Esophagus muscularis mucosa (tissue), 4 donors: ENCODE data around the gene RBM15. TPM values are rescaled to one million over a fixed set of nuclear protein-coding genes. Genes with fewer than 3 reads are reported as not detected.

Source experiments
- DNase-seq: peaks from one replicate; pipeline ENCODE4 v3.0.0-alpha.2; 2017; ENCODE audit errors: extremely low spot score
- H3K27ac ChIP-seq, 4 donors: fragments of 200-600 bp; sonication (generic); replicated peaks in 1 of 4; 1 replicate in 3 of 4; 2 replicates in 1 of 4; pipeline ENCODE4 v1.5.1; 2016 to 2019; ENCODE audit warnings: mild to moderate bottlenecking in 1 of 4
- H3K27me3 ChIP-seq, 4 donors: fragments of 200-600 bp; sonication (generic); one replicate each; pipeline versions ENCODE4 v1.5.1 to v1.6.0; 2016 to 2019
- H3K36me3 ChIP-seq, 4 donors: fragments of 200-600 bp; sonication (generic); one replicate each; pipeline ENCODE4 v1.5.1; 2016 to 2019
- H3K4me1 ChIP-seq, 4 donors: fragments of 200-600 bp; sonication (generic); one replicate each; pipeline ENCODE4 v1.5.1; 2016 to 2019
- H3K4me3 ChIP-seq, 4 donors: fragments of 200-600 bp; sonication (generic); 1 replicate in 2 of 4; 2 replicates in 2 of 4; pipeline ENCODE4 v1.5.1; 2016 to 2019; ENCODE audit warnings: mild to moderate bottlenecking in 4 of 4, moderate library complexity in 1 of 4
- H3K9me3 ChIP-seq, 4 donors: fragments of 200-600 bp; sonication (generic); 1 replicate in 3 of 4; 2 replicates in 1 of 4; pipeline ENCODE4 v1.5.1; 2016 to 2019
- CTCF ChIP-seq, 3 experiments: fragments of 200-600 bp in 2 of 3; fragments of 450-650 bp in 1 of 3; sonication (generic) in 2 of 3; IDR thresholded peaks; one replicate each; pipeline ENCODE4 v1.5.1; 2017 to 2019; ENCODE audit warnings: antibody characterized with exemption in 3 of 3, mild to moderate bottlenecking in 2 of 3, moderate library complexity in 1 of 3
- EP300 ChIP-seq: sonication (generic); formaldehyde crosslinking; IDR thresholded peaks from one replicate; pipeline ENCODE4 v1.6.1; 2017; ENCODE audit warnings: antibody characterized with exemption
- POLR2A ChIP-seq: fragments of 450-650 bp; IDR thresholded peaks from one replicate; pipeline ENCODE4 v1.6.1; 2017; ENCODE audit warnings: antibody characterized with exemption, moderate library complexity, mild to moderate bottlenecking, low read depth
- POLR2AphosphoS5 ChIP-seq, 2 donors: sonication (generic); formaldehyde crosslinking; IDR thresholded peaks; one replicate each; pipeline ENCODE4 v1.6.1; 2017; ENCODE audit warnings: antibody characterized with exemption in 2 of 2
- WGBS: methylation state at CpG from one replicate; pipeline ENCODE4 v1.1.5; 2018; 5-methylcytosine and 5-hydroxymethylcytosine counted together
- intact Hi-C: fragments of 100-400 bp; cut with DNase I; formaldehyde crosslinking; loops from one replicate; pipeline ENCODE4 v1.15.1; 2023
- total RNA-seq, 4 donors: library from RNA; depleted of rRNA; stranded (reverse); fragments of >200 nt; gene quantifications; one replicate each; pipeline versions ENCODE4 v1.1.0 to v1.2.1, GENCODE V29; 2016

Gene RBM15
- total RNA-seq, 4 donors from 2014 or later: 20.6 to 26.6 (median 24.2) TPM

GRCh38 chr1:110318046-110318445 lies 21.1 kb upstream of the RBM15 start:
- no peak overlapping the region for H3K27ac ChIP-seq
- no peaks in the 10 kb centered on the region for H3K4me1 ChIP-seq
- no peak for TF ChIP-seq EP300
- TF ChIP-seq POLR2AphosphoS5 (IDR thresholded peaks at IDR 0.05): no peak
- TF ChIP-seq CTCF (IDR thresholded peaks at IDR 0.05): no peak
- no peak for TF ChIP-seq POLR2A
- H3K36me3 ChIP-seq: no peaks in the 10 kb centered on the region
- H3K27me3 ChIP-seq: no peaks in the 10 kb centered on the region
- 80% methylated on average over 4 of the region's 4 CpGs for WGBS
- no peak for DNase-seq
- intact Hi-C loops: loop anchor here (10.0 kb wide), 1 partner anchor 177 kb away; no protein-coding TSS in a partner anchor
- H3K9me3 ChIP-seq: no peaks in the 10 kb centered on the region
- H3K4me3 ChIP-seq: no peak overlapping the region

DNA sequence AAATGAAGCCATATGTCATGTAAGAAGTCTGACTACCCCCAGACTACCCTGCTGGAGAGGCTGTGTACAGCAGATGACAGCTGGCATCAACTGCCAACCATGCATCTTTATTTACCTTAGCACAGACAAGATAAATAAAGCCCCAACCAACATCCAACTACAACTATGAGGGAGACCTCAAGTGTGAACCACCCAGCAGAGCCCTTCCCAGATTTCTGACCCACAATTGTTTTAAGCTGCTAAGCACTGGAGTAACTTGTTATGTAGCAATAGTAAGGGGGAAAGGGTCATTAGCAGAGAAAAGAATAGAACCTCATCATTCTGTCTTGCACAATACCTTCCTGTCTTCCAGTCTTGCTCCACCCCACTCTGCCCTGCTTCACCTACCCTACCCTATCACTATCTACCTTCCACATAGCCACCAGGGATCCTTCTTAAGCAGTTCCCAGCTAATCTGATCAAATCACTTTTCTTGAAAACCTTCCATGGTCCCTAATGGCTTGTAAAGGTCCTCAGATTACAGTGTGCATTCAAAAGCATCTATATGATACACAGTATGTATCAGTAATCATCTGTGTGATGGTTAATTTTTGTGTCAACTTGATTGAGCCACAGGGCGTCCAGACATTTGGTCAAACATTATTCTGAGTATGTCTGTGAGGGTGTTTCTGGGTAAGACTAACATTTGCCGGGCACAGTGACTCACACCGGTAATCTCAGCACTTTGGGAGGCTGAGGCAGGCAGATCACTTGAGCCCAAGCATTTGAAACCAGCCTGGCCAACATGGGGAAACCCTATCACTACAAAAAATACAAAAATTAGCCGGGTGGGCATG lies 19.6 kb upstream of the RBM15 start:
- 89% methylated on average over 4 of the region's 4 CpGs for WGBS
- no peak overlapping the region for H3K27ac ChIP-seq
- no peaks in the 10 kb centered on the region for H3K4me1 ChIP-seq
- no peaks in the 10 kb centered on the region for H3K9me3 ChIP-seq
- no peak for DNase-seq
- H3K27me3 ChIP-seq: no peaks in the 10 kb centered on the region
- H3K36me3 ChIP-seq: no peaks in the 10 kb centered on the region
- intact Hi-C loops: loop anchor here (10.0 kb wide), 1 partner anchor 175 kb away; no protein-coding TSS in a partner anchor
- TF ChIP-seq EP300 (no peak), POLR2AphosphoS5 (IDR thresholded peaks at IDR 0.05) (no peak), POLR2A (no peak), CTCF (IDR thresholded peaks at IDR 0.05) (no peak)
- no peak overlapping the region for H3K4me3 ChIP-seq

DNA sequence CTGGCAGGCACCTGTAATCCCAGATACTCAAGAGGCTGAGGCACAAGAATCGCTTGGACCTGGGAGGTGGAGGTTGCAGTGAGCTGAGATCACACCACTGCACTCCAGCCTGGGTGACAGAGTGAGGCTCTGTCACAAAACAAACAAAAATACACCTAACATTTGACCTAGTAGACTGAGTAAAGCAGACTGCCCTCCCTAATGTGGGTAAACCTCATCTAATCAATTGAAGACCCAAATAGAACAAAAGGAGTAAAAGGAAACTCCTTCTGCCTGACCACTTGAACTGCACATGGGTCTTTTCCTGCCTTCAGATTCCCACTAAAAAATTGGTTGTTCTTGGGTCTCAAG lies 19.0 kb upstream of the RBM15 start:
- no peak overlapping the region for H3K4me3 ChIP-seq
- intact Hi-C loops: no loop called here
- no peaks in the 10 kb centered on the region for H3K9me3 ChIP-seq
- no peak for DNase-seq
- 100% methylated on average over 1 of the region's 1 CpG for WGBS
- H3K27me3 ChIP-seq: no peaks in the 10 kb centered on the region
- no peaks in the 10 kb centered on the region for H3K4me1 ChIP-seq
- no peak for TF ChIP-seq EP300
- TF ChIP-seq POLR2A: no peak
- no peak for TF ChIP-seq CTCF (IDR thresholded peaks at IDR 0.05)
- no peak for TF ChIP-seq POLR2AphosphoS5 (IDR thresholded peaks at IDR 0.05)
- H3K27ac ChIP-seq: no peak overlapping the region
- no peaks in the 10 kb centered on the region for H3K36me3 ChIP-seq

DNA sequence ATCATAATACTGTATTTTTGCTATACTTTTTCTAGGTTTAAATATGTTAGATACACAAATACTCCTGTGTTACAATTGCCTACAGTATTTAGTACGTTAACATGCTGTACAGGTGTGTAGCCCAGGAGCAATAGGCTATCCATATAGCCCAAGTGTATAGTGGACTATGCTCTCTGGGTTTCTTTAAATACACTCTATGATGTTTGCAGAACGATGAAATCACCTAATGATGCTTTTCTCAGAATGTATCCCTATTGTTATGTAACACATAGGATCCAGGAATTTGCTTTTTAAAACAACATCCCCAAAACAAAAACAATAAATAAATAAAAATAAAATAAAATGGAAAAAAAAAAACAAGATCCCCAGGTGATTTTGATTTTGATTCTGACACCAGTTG lies 18.1 kb upstream of the RBM15 start:
- no peak overlapping the region for H3K4me3 ChIP-seq
- H3K27ac ChIP-seq: no peak overlapping the region
- H3K36me3 ChIP-seq: no peaks in the 10 kb centered on the region
- intact Hi-C loops: no loop called here
- no peaks in the 10 kb centered on the region for H3K27me3 ChIP-seq
- TF ChIP-seq CTCF (IDR thresholded peaks at IDR 0.05): no peak
- TF ChIP-seq POLR2AphosphoS5 (IDR thresholded peaks at IDR 0.05): no peak
- TF ChIP-seq EP300: no peak
- TF ChIP-seq POLR2A: no peak
- no peaks in the 10 kb centered on the region for H3K4me1 ChIP-seq
- no peaks in the 10 kb centered on the region for H3K9me3 ChIP-seq
- DNase-seq: no peak
- 88% methylated on average over 2 of the region's 2 CpGs for WGBS
